Hepatocyte (in vitro differentiated cells): ENCODE measurements around the gene MED13L. TPM values are rescaled to one million over a fixed set of nuclear protein-coding genes. Genes with fewer than 3 reads are reported as not detected.

Source experiments
- DNase-seq: peaks from one replicate; pipeline ENCODE4 v3.0.0-alpha.2; 2016; ENCODE audit warnings: low spot score
- H2AFZ ChIP-seq: fragments of 200-600 bp; sonication (generic); 2 replicates; pipeline ENCODE4 v1.6.0; 2016; ENCODE audit warnings: antibody characterized with exemption, mild to moderate bottlenecking
- H3K27ac ChIP-seq: fragments of 200-600 bp; sonication (generic); 2 replicates; pipeline ENCODE4 v1.5.1; 2016; ENCODE audit warnings: mild to moderate bottlenecking
- H3K27me3 ChIP-seq: fragments of 200-600 bp; sonication (generic); 2 replicates; pipeline ENCODE4 v1.6.1; 2016
- H3K36me3 ChIP-seq: fragments of 200-600 bp; sonication (generic); replicated peaks from 2 replicates; pipeline ENCODE4 v1.5.1; 2016; ENCODE audit warnings: low read depth; ENCODE audit not compliant: insufficient read depth
- H3K4me1 ChIP-seq: fragments of 200-600 bp; sonication (generic); 2 replicates; pipeline ENCODE4 v1.5.1; 2016; ENCODE audit warnings: mild to moderate bottlenecking, moderate library complexity; ENCODE audit not compliant: insufficient read depth
- H3K4me2 ChIP-seq: fragments of 200-600 bp; sonication (generic); 2 replicates; pipeline ENCODE4 v1.6.0; 2016
- H3K4me3 ChIP-seq: fragments of 200-600 bp; sonication (generic); 2 replicates; pipeline ENCODE4 v1.5.1; 2016; ENCODE audit warnings: mild to moderate bottlenecking
- H3K79me2 ChIP-seq: fragments of 200-600 bp; sonication (generic); 2 replicates; pipeline ENCODE4 v1.6.0; 2017; ENCODE audit warnings: mild to moderate bottlenecking
- H3K9me2 ChIP-seq: fragments of 200-600 bp; sonication (generic); replicated peaks from 2 replicates; pipeline ENCODE4 v1.6.0; 2017; ENCODE audit warnings: mild to moderate bottlenecking; ENCODE audit not compliant: insufficient read depth
- H3K9me3 ChIP-seq: fragments of 200-600 bp; sonication (generic); 2 replicates; pipeline ENCODE4 v1.5.1; 2016; ENCODE audit warnings: low read depth, mild to moderate bottlenecking
- H4K20me1 ChIP-seq: fragments of 200-600 bp; sonication (generic); 2 replicates; pipeline ENCODE4 v1.6.0; 2016; ENCODE audit warnings: mild to moderate bottlenecking; ENCODE audit not compliant: insufficient read depth, poor library complexity, severe bottlenecking
- CTCF ChIP-seq: fragments of 200-600 bp; sonication (generic); IDR thresholded peaks from 2 replicates; pipeline ENCODE4 v1.5.1; 2016; ENCODE audit warnings: antibody characterized with exemption, mild to moderate bottlenecking; ENCODE audit not compliant: poor library complexity
- EZH2 ChIP-seq: fragments of 200-600 bp; sonication (generic); IDR thresholded peaks from 2 replicates; pipeline ENCODE4 v1.6.1; 2016; ENCODE audit warnings: antibody characterized with exemption, mild to moderate bottlenecking, borderline replicate concordance
- EZH2phosphoT487 ChIP-seq: fragments of 200-600 bp; sonication (generic); IDR thresholded peaks from one replicate; pipeline ENCODE4 v1.6.1; 2018; ENCODE audit warnings: antibody characterized with exemption, mild to moderate bottlenecking, low read depth, moderate library complexity; ENCODE audit not compliant: unreplicated experiment, severe bottlenecking
- WGBS: methylation state at CpG from one replicate; pipeline ENCODE4 v1.1.6; 2016; ENCODE audit warnings: low lambda C conversion rate; ENCODE audit errors: missing lambda C conversion rate; 5-methylcytosine and 5-hydroxymethylcytosine counted together
- polyA plus RNA-seq: library from polyadenylated mRNA; unstranded; fragments of >200 nt; fragmentation: Nextera tagmentation; extraction: Ambion mirVana; gene quantifications from 2 replicates; pipeline ENCODE4 v1.2.1, GENCODE V29; 2016
- total RNA-seq: library from RNA; depleted of rRNA; stranded (reverse); fragments of >200 nt; gene quantifications from 2 replicates; pipeline ENCODE4 v1.2.3, GENCODE V29; 2014

Gene MED13L
- total and polyA plus RNA-seq, 2 experiments from 2014 or later: 23.7 to 135 TPM

GRCh38 chr12:116177017-116177416, 100.5 kb downstream of the MED13L start:
- no peaks in the 10 kb centered on the region for H3K27me3 ChIP-seq
- no peak overlapping the region for H3K27ac ChIP-seq
- no peak for TF ChIP-seq EZH2
- TF ChIP-seq EZH2phosphoT487: no peak
- no peak for TF ChIP-seq CTCF
- H3K4me3 ChIP-seq: no peak overlapping the region
- H3K4me1 ChIP-seq: peaks cover 5% of the 10 kb centered on the region
- H3K4me2 ChIP-seq: no peak overlapping the region
- peaks cover 100% of the 10 kb centered on the region for H3K79me2 ChIP-seq
- H2AFZ ChIP-seq: no peak overlapping the region
- WGBS: 96% methylated on average over 4 of the region's 4 CpGs
- no peak for DNase-seq
- no peaks in the 10 kb centered on the region for H3K36me3 ChIP-seq
- no peaks in the 10 kb centered on the region for H3K9me2 ChIP-seq
- peaks cover 97% of the 10 kb centered on the region for H4K20me1 ChIP-seq
- H3K9me3 ChIP-seq: no peaks in the 10 kb centered on the region

- no peak for DNase-seq
- H3K27ac ChIP-seq: no peak overlapping the region
- H4K20me1 ChIP-seq: peaks cover 97% of the 10 kb centered on the region
- WGBS: 99% methylated on average over 4 of the region's 4 CpGs
- H3K36me3 ChIP-seq: no peaks in the 10 kb centered on the region
- H3K4me3 ChIP-seq: no peak overlapping the region
- H3K4me1 ChIP-seq: peaks cover 13% of the 10 kb centered on the region
- H3K4me2 ChIP-seq: no peak overlapping the region
- H2AFZ ChIP-seq: no peak overlapping the region
- H3K79me2 ChIP-seq: peaks cover 100% of the 10 kb centered on the region
- no peak for TF ChIP-seq EZH2phosphoT487
- TF ChIP-seq CTCF: no peak
- TF ChIP-seq EZH2: no peak
- no peaks in the 10 kb centered on the region for H3K9me3 ChIP-seq
- H3K9me2 ChIP-seq: no peaks in the 10 kb centered on the region
- H3K27me3 ChIP-seq: no peaks in the 10 kb centered on the region
Observed at GRCh38 chr12:116174904-116175303, 102.6 kb downstream of the MED13L start.

GRCh38 chr12:116174006-116174405, 103.5 kb downstream of the MED13L start:
- Histone ChIP-seq H2AFZ (no peak overlapping the region), H4K20me1 (peaks cover 98% of the 10 kb centered on the region), H3K4me1 (peaks cover 13% of the 10 kb centered on the region), H3K4me3 (no peak overlapping the region), H3K27ac (no peak overlapping the region), H3K9me3 (no peaks in the 10 kb centered on the region), H3K4me2 (no peak overlapping the region), H3K36me3 (no peaks in the 10 kb centered on the region), H3K27me3 (no peaks in the 10 kb centered on the region), H3K79me2 (peaks cover 100% of the 10 kb centered on the region), H3K9me2 (no peaks in the 10 kb centered on the region)
- 99% methylated on average over 3 of the region's 3 CpGs for WGBS
- DNase-seq: no peak
- no peak for TF ChIP-seq EZH2
- TF ChIP-seq EZH2phosphoT487: no peak
- no peak for TF ChIP-seq CTCF
